Calu3 (cell line): Measurements from ENCODE around the gene FCMR. TPM values are rescaled to one million over a fixed set of nuclear protein-coding genes. Genes with fewer than 3 reads are reported as not detected.

ENCODE experiments used
- BruUV-seq: library from RNA; stranded (reverse); fragments of 400-500 nt; replicated peaks from 2 replicates; lab custom pipeline; 2021; lab: Mats Ljungman, UMichigan
- CTCF ChIA-PET: fragments of 300-600 bp; sonication (Branson Sonifier 250); formaldehyde crosslinking; loops from one replicate; lab custom pipeline; 2022; ENCODE audit warnings: antibody characterized with exemption; lab: Charles Lee
- DNase-seq: peaks from one replicate; pipeline ENCODE4 v3.0.0; 2022
- H3K27ac Mint-ChIP-seq: one replicate; pipeline ENCODE4 v1.8.0; 2022; ENCODE audit warnings: mixed read lengths; ENCODE audit not compliant: unreplicated experiment
- H3K27me3 Mint-ChIP-seq: one replicate; pipeline ENCODE4 v1.8.0; 2022; ENCODE audit warnings: mixed read lengths; ENCODE audit not compliant: unreplicated experiment
- H3K36me3 Mint-ChIP-seq: one replicate; pipeline ENCODE4 v1.8.0; 2022; ENCODE audit warnings: mild to moderate bottlenecking, moderate library complexity, mixed read lengths; ENCODE audit not compliant: insufficient read depth, unreplicated experiment
- H3K4me1 Mint-ChIP-seq: one replicate; pipeline ENCODE4 v1.8.0; 2022; ENCODE audit warnings: mild to moderate bottlenecking, low read depth, mixed read lengths; ENCODE audit not compliant: unreplicated experiment
- H3K4me3 Mint-ChIP-seq: one replicate; pipeline ENCODE4 v1.8.0; 2022; ENCODE audit warnings: mild to moderate bottlenecking, low read depth, moderate library complexity, mixed read lengths; ENCODE audit not compliant: unreplicated experiment
- H3K9me3 Mint-ChIP-seq: one replicate; pipeline ENCODE4 v1.8.0; 2022; ENCODE audit warnings: low read depth, mixed read lengths; ENCODE audit not compliant: unreplicated experiment
- CTCF ChIP-seq: fragments of 200-600 bp; IDR thresholded peaks from one replicate; pipeline ENCODE4 v1.8.0; 2022; ENCODE audit warnings: antibody characterized with exemption; ENCODE audit not compliant: unreplicated experiment
- intact Hi-C: fragments of 100-400 bp; cut with micrococcal nuclease; formaldehyde crosslinking; loops from one replicate; pipeline ENCODE4 v1.10.0; 2022; ENCODE audit not compliant: unreplicated experiment
- total RNA-seq: library from RNA; stranded (reverse); gene quantifications from 2 replicates; pipeline ENCODE4 v1.2.3, GENCODE V29; 2022

FCMR gene
- total RNA-seq, 1 experiment from 2014 or later, result 1.1 TPM

GRCh38 chr1:206911064-206911663 is 10.6 kb downstream of the FCMR start:
- peaks cover 18% of the 10 kb centered on the region for H3K27me3 Mint-ChIP-seq
- H3K27ac Mint-ChIP-seq, result no peak overlapping the region
- TF ChIP-seq CTCF, result peak; percentile 85
- peaks cover 9% of the 10 kb centered on the region for H3K36me3 Mint-ChIP-seq
- H3K4me1 Mint-ChIP-seq, result peaks cover 28% of the 10 kb centered on the region
- CTCF ChIA-PET, result interaction anchor here (0.7 to 2.6 kb wide), 4 partner anchors 71 to 176 kb away, joined by 3 to 20 read pairs (median 4); no protein-coding TSS in a partner anchor
- DNase-seq, result peak; percentile 64
- no peaks in the 10 kb centered on the region for H3K9me3 Mint-ChIP-seq
- BruUV-seq, result no TSS peak
- intact Hi-C loops, result loop anchor here (1.0 to 2.0 kb wide), 2 partner anchors 46 to 166 kb away; partner anchors contain the start of gene IL20
- no peak overlapping the region for H3K4me3 Mint-ChIP-seq

- CTCF ChIA-PET, result interaction anchor here (0.6 to 2.0 kb wide), 17 partner anchors 9 to 482 kb away, joined by 3 to 9 read pairs (median 5); partner anchors contain the start of gene PIGR
- Mint-ChIP-seq H3K27ac (no peak overlapping the region), H3K4me1 (peaks cover 41% of the 10 kb centered on the region), H3K4me3 (peak overlapping the region; percentile 62), H3K9me3 (no peaks in the 10 kb centered on the region), H3K27me3 (peaks cover 6% of the 10 kb centered on the region), H3K36me3 (peaks cover 9% of the 10 kb centered on the region)
- no TSS peak for BruUV-seq
- no peak for DNase-seq
- TF ChIP-seq CTCF, result no peak
- intact Hi-C loops, result loop anchor here (2.0 kb wide), 1 partner anchor 45 kb away; the partner anchor contains the start of gene IL20
Measured at GRCh38 chr1:206909883-206910318, 11.8 kb downstream of the FCMR start.

GRCh38 chr1:206909161-206909882 is 12.4 kb downstream of the FCMR start:
- no TSS peak for BruUV-seq

More at GRCh38 chr1:206909161-206909882, 12.4 kb downstream of the FCMR start:
- intact Hi-C loops, result no loop called here
- Mint-ChIP-seq H3K27me3 (no peaks in the 10 kb centered on the region), H3K4me1 (peaks cover 42% of the 10 kb centered on the region), H3K4me3 (peak overlapping the region; percentile 62), H3K36me3 (peaks cover 9% of the 10 kb centered on the region), H3K27ac (peak overlapping the region; percentile 46), H3K9me3 (no peaks in the 10 kb centered on the region)
- CTCF ChIA-PET, result interaction anchor here (0.6 to 2.0 kb wide), 22 partner anchors 10 to 481 kb away, joined by 3 to 9 read pairs (median 4); partner anchors contain the start of genes EIF2D and PIGR
- DNase-seq, result peak; percentile 89
- no peak for TF ChIP-seq CTCF
